Measurements from ENCODE around the gene IL20. TPM values are rescaled to one million over a fixed set of nuclear protein-coding genes. Genes with fewer than 3 reads are reported as not detected.

The IL20 gene
- total and polyA plus RNA-seq, 2 of the 8 experiments (the other 6 are each of a cell fraction or from before 2014, with no cell fraction given): not detected

Other genes starting within 250 kb of the IL20 start
- 7.7 and 8.5 TPM in 2 replicates for gene DYRK3, start 230.1 kb upstream of the IL20 start, total RNA-seq (2021; fragmentation: NEBNext Ultra II Directional; extraction: Animal tissue kit (Norgen Biotek cat#: 25700))
- gene DYRK3, start 230.1 kb upstream of the IL20 start, polyA plus RNA-seq (2011; rRNA removed): 1.4 and 2.1 TPM in 2 replicates
- gene MAPKAPK2, start 180.7 kb upstream of the IL20 start, total RNA-seq (2021; fragmentation: NEBNext Ultra II Directional; extraction: Animal tissue kit (Norgen Biotek cat#: 25700)): 44.9 and 46.6 TPM in 2 replicates
- gene MAPKAPK2, start 180.7 kb upstream of the IL20 start, polyA plus RNA-seq (2011; rRNA removed): 27.5 and 36.9 TPM in 2 replicates
- gene IL19, start 94.8 kb upstream of the IL20 start, total RNA-seq (2021; fragmentation: NEBNext Ultra II Directional; extraction: Animal tissue kit (Norgen Biotek cat#: 25700)): not detected in 2 replicates
- gene IL19, start 94.8 kb upstream of the IL20 start, polyA plus RNA-seq (2011; rRNA removed): not detected in 2 replicates
- not detected in 2 replicates for gene IL10, start 93.1 kb upstream of the IL20 start, total RNA-seq (2021; fragmentation: NEBNext Ultra II Directional; extraction: Animal tissue kit (Norgen Biotek cat#: 25700))
- gene IL10, start 93.1 kb upstream of the IL20 start, polyA plus RNA-seq (2011; rRNA removed): not detected in 2 replicates
- not detected in 2 replicates for gene IL24, start 31.8 kb downstream of the IL20 start, total RNA-seq (2021; fragmentation: NEBNext Ultra II Directional; extraction: Animal tissue kit (Norgen Biotek cat#: 25700))
- gene IL24, start 31.8 kb downstream of the IL20 start, polyA plus RNA-seq (2011; rRNA removed): not detected in 2 replicates
- not detected in 2 replicates for gene FCMR, start 56.3 kb downstream of the IL20 start, total RNA-seq (2021; fragmentation: NEBNext Ultra II Directional; extraction: Animal tissue kit (Norgen Biotek cat#: 25700))
- gene FCMR, start 56.3 kb downstream of the IL20 start, polyA plus RNA-seq (2011; rRNA removed): 0.47 and 0.53 TPM in 2 replicates
- gene PIGR, start 80.8 kb downstream of the IL20 start, total RNA-seq (2021; fragmentation: NEBNext Ultra II Directional; extraction: Animal tissue kit (Norgen Biotek cat#: 25700)): not detected in 2 replicates
- gene PIGR, start 80.8 kb downstream of the IL20 start, polyA plus RNA-seq (2011; rRNA removed): not detected in 2 replicates
- gene FCAMR, start 104.8 kb downstream of the IL20 start, total RNA-seq (2021; fragmentation: NEBNext Ultra II Directional; extraction: Animal tissue kit (Norgen Biotek cat#: 25700)): not detected in 2 replicates
- not detected in 2 replicates for gene FCAMR, start 104.8 kb downstream of the IL20 start, polyA plus RNA-seq (2011; rRNA removed)
- 3.8 and 3.9 TPM in 2 replicates for gene C1orf116, start 167.1 kb downstream of the IL20 start, total RNA-seq (2021; fragmentation: NEBNext Ultra II Directional; extraction: Animal tissue kit (Norgen Biotek cat#: 25700))
- gene C1orf116, start 167.1 kb downstream of the IL20 start, polyA plus RNA-seq (2011; rRNA removed): 1.7 and 2.2 TPM in 2 replicates
- 11.8 TPM in 2 replicates for gene YOD1, start 185.6 kb downstream of the IL20 start, total RNA-seq (2021; fragmentation: NEBNext Ultra II Directional; extraction: Animal tissue kit (Norgen Biotek cat#: 25700))
- 1.1 and 1.9 TPM in 2 replicates for gene YOD1, start 185.6 kb downstream of the IL20 start, polyA plus RNA-seq (2011; rRNA removed)
- gene PFKFB2, start 187.7 kb downstream of the IL20 start, total RNA-seq (2021; fragmentation: NEBNext Ultra II Directional; extraction: Animal tissue kit (Norgen Biotek cat#: 25700)): 17.8 and 19.1 TPM in 2 replicates
- 5.5 and 6.7 TPM in 2 replicates for gene PFKFB2, start 187.7 kb downstream of the IL20 start, polyA plus RNA-seq (2011; rRNA removed)
- not detected in 2 replicates for gene C4BPB, start 223.2 kb downstream of the IL20 start, total RNA-seq (2021; fragmentation: NEBNext Ultra II Directional; extraction: Animal tissue kit (Norgen Biotek cat#: 25700))
- not detected in 2 replicates for gene C4BPB, start 223.2 kb downstream of the IL20 start, polyA plus RNA-seq (2011; rRNA removed)
- not detected in 2 replicates for gene C4BPA, start 238.6 kb downstream of the IL20 start, total RNA-seq (2021; fragmentation: NEBNext Ultra II Directional; extraction: Animal tissue kit (Norgen Biotek cat#: 25700))
- not detected in 2 replicates for gene C4BPA, start 238.6 kb downstream of the IL20 start, polyA plus RNA-seq (2011; rRNA removed)

Measured in H1 (cell line).